IMR-90 (cell line): ENCODE measurements around the gene MTHFSD. TPM values are rescaled to one million over a fixed set of nuclear protein-coding genes. Genes with fewer than 3 reads are reported as not detected.

ENCODE experiments used
- ATAC-seq: fragments of 200-7000 bp; cut with Tn5 transposase; 2 replicates; pipeline ENCODE4 v1.9.1; 2020; ENCODE audit warnings: low read depth, mild to moderate bottlenecking, moderate library complexity
- BruUV-seq: library from RNA; stranded (reverse); fragments of 400-500 nt; replicated peaks from 2 replicates; lab custom pipeline; 2021; lab: Mats Ljungman, UMichigan
- CTCF ChIA-PET: fragments of 300-600 bp; formaldehyde crosslinking; extraction: SDS; loops from one replicate; lab custom pipeline; 2021; ENCODE audit warnings: antibody characterized with exemption; lab: Yijun Ruan, JAX
- POLR2A ChIA-PET: fragments of 300-600 bp; sonication (Branson Sonifier 250); formaldehyde crosslinking; loops from one replicate; lab custom pipeline; 2022; ENCODE audit warnings: antibody characterized with exemption; ENCODE audit not compliant: unreplicated experiment; lab: Charles Lee
- DNase-seq: peaks from one replicate; pipeline ENCODE4 v3.0.0; 2013
- H2AFZ ChIP-seq: replicated peaks from 2 replicates; pipeline ENCODE3; 2013; ENCODE audit warnings: low read length, mild to moderate bottlenecking; ENCODE audit not compliant: poor library complexity
- H2AK5ac ChIP-seq: 2 replicates; pipeline ENCODE4 v1.6.1; 2013; ENCODE audit warnings: low read depth, low read length, inconsistent platforms
- H2AK9ac ChIP-seq: replicated peaks from 2 replicates; pipeline ENCODE3; 2013; ENCODE audit warnings: mild to moderate bottlenecking, low read depth, low read length, moderate library complexity; ENCODE audit not compliant: poor library complexity
- H2BK120ac ChIP-seq: 2 replicates; pipeline ENCODE4 v1.6.1; 2013; ENCODE audit warnings: low read depth, low read length, inconsistent platforms
- H2BK15ac ChIP-seq: 3 replicates; pipeline ENCODE4 v1.6.1; 2013; ENCODE audit warnings: low read depth, low read length, inconsistent platforms
- H2BK20ac ChIP-seq: 2 replicates; pipeline ENCODE4 v1.6.1; 2013; ENCODE audit warnings: low read depth, mild to moderate bottlenecking, inconsistent platforms, low read length, moderate library complexity
- H2BK5ac ChIP-seq: 2 replicates; pipeline ENCODE4 v1.6.1; 2013; ENCODE audit warnings: mild to moderate bottlenecking, low read depth, low read length, inconsistent platforms; ENCODE audit not compliant: poor library complexity, severe bottlenecking
- H3K14ac ChIP-seq: replicated peaks from 2 replicates; pipeline ENCODE4 v1.6.1; 2013; ENCODE audit warnings: low read depth, low read length, inconsistent platforms
- H3K18ac ChIP-seq: 2 replicates; pipeline ENCODE4 v1.6.1; 2013; ENCODE audit warnings: low read depth, low read length, control low read depth
- H3K23ac ChIP-seq: 2 replicates; pipeline ENCODE4 v1.6.1; 2013; ENCODE audit warnings: low read depth, low read length, inconsistent platforms
- H3K27ac ChIP-seq: 2 replicates; pipeline ENCODE4 v1.5.1; 2013; ENCODE audit warnings: mild to moderate bottlenecking, control low read depth, low read length; ENCODE audit not compliant: insufficient read depth
- H3K27me3 ChIP-seq: 2 replicates; pipeline ENCODE4 v1.6.1; 2013; ENCODE audit warnings: low read length; ENCODE audit not compliant: control insufficient read depth, insufficient read depth
- H3K36me3 ChIP-seq: 2 replicates; pipeline ENCODE4 v1.6.1; 2013; ENCODE audit warnings: low read length, mixed read lengths; ENCODE audit not compliant: control insufficient read depth, insufficient read depth
- H3K4ac ChIP-seq: 2 replicates; pipeline ENCODE4 v1.6.1; 2013; ENCODE audit warnings: low read depth, low read length, inconsistent platforms
- H3K4me1 ChIP-seq: 2 replicates; pipeline ENCODE4 v1.6.1; 2013; ENCODE audit warnings: low read length, mixed read lengths; ENCODE audit not compliant: control insufficient read depth, insufficient read depth
- H3K4me2 ChIP-seq: 2 replicates; pipeline ENCODE4 v1.6.1; 2013; ENCODE audit warnings: low read depth, mild to moderate bottlenecking, control low read depth, low read length, moderate library complexity
- H3K4me3 ChIP-seq: 2 replicates; pipeline ENCODE4 v1.5.1; 2013; ENCODE audit warnings: low read depth, mild to moderate bottlenecking, control low read depth, low read length, moderate library complexity; ENCODE audit not compliant: insufficient read depth
- H3K56ac ChIP-seq: 2 replicates; pipeline ENCODE4 v1.6.1; 2013; ENCODE audit warnings: low read length, inconsistent platforms; ENCODE audit not compliant: insufficient read depth; ENCODE audit errors: extremely low read depth
- H3K79me1 ChIP-seq, 2 experiments: 2 replicates each; pipeline ENCODE4 v1.6.1; 2013; ENCODE audit warnings: low read length in 2 of 2, inconsistent platforms in 1 of 2, low read depth in 1 of 2
- H3K9ac ChIP-seq: 2 replicates; pipeline ENCODE4 v1.6.1; 2013; ENCODE audit warnings: low read depth, low read length, control low read depth
- H3K9me1 ChIP-seq: 2 replicates; pipeline ENCODE4 v1.6.1; 2013; ENCODE audit warnings: low read length, inconsistent platforms; ENCODE audit not compliant: insufficient read depth
- H3K9me3 ChIP-seq: 2 replicates; pipeline ENCODE4 v1.6.1; 2013; ENCODE audit warnings: low read length; ENCODE audit not compliant: control insufficient read depth, insufficient read depth
- H4K20me1 ChIP-seq: 2 replicates; pipeline ENCODE4 v1.6.1; 2013; ENCODE audit warnings: low read length, inconsistent platforms; ENCODE audit not compliant: insufficient read depth
- H4K5ac ChIP-seq: 2 replicates; pipeline ENCODE4 v1.6.1; 2013; ENCODE audit warnings: mild to moderate bottlenecking, low read depth, low read length, control low read depth
- H4K8ac ChIP-seq, 2 experiments: 2 replicates each; pipeline ENCODE4 v1.6.1; 2013; ENCODE audit warnings: low read depth in 2 of 2, low read length in 2 of 2, control low read depth in 1 of 2, inconsistent platforms in 1 of 2
- H4K91ac ChIP-seq: 2 replicates; pipeline ENCODE4 v1.6.1; 2013; ENCODE audit warnings: low read depth, low read length, inconsistent platforms; ENCODE audit not compliant: insufficient read depth
- CEBPB ChIP-seq: IDR thresholded peaks from 2 replicates; pipeline ENCODE4 v1.6.1; 2012; ENCODE audit warnings: low read depth, low read length, improper control_type of control experiment
- CHD1 ChIP-seq: IDR thresholded peaks from 2 replicates; pipeline ENCODE4 v1.6.1; 2012; ENCODE audit warnings: low read depth, low read length, improper control_type of control experiment
- CTCF ChIP-seq: conservative IDR thresholded peaks from 2 replicates; pipeline ENCODE4 v1.5.1; 2012; ENCODE audit warnings: mild to moderate bottlenecking, low read depth, low read length, improper control_type of control experiment
- ELK1 ChIP-seq: fragments of 150-350 bp; IDR thresholded peaks from 2 replicates; pipeline ENCODE4 v1.6.1; 2016; ENCODE audit warnings: low read depth, mild to moderate bottlenecking, low read length, moderate library complexity, borderline replicate concordance
- MAFK ChIP-seq: IDR thresholded peaks from 2 replicates; pipeline ENCODE4 v1.6.1; 2012; ENCODE audit warnings: low read depth, low read length, improper control_type of control experiment
- MXI1 ChIP-seq: IDR thresholded peaks from 2 replicates; pipeline ENCODE4 v1.6.1; 2012; ENCODE audit warnings: low read depth, mild to moderate bottlenecking, low read length, moderate library complexity, borderline replicate concordance
- RAD21 ChIP-seq: IDR thresholded peaks from 2 replicates; pipeline ENCODE4 v1.6.1; 2012; ENCODE audit warnings: low read length, improper control_type of control experiment
- RFX5 ChIP-seq: IDR thresholded peaks from 2 replicates; pipeline ENCODE4 v1.8.0; 2012; ENCODE audit warnings: low read depth, mild to moderate bottlenecking, low read length, moderate library complexity
- SMC3 ChIP-seq: fragments of 150-350 bp; IDR thresholded peaks from 2 replicates; pipeline ENCODE4 v1.6.1; 2016; ENCODE audit warnings: low read depth, mild to moderate bottlenecking, antibody characterized with exemption, low read length, moderate library complexity
- USF2 ChIP-seq: fragments of 150-350 bp; IDR thresholded peaks from 2 replicates; pipeline ENCODE4 v1.6.1; 2017; ENCODE audit warnings: mild to moderate bottlenecking, antibody characterized with exemption, low read length, low read depth
- WGBS, 2 experiments: methylation state at CpG; one replicate each; pipeline versions ENCODE4 v1.1.5 to v1.1.7; 2013; ENCODE audit warnings: missing lambda C conversion rate in 2 of 2; ENCODE audit not compliant: insufficient read length in 1 of 2; ENCODE audit errors: extremely low coverage in 2 of 2; 5-methylcytosine and 5-hydroxymethylcytosine counted together
- dilution Hi-C: fragments of 300-500 bp; cut with HindIII; formaldehyde crosslinking; loops from one replicate; pipeline ENCODE4 v1.14.3; 2018; ENCODE audit warnings: low sequenced_read_pairs; ENCODE audit not compliant: unreplicated experiment
- in situ Hi-C: fragments of 300-500 bp; cut with MboI; formaldehyde crosslinking; loops from 3 replicates; pipeline ENCODE4 v1.14.3; 2019; ENCODE audit warnings: low sequenced_read_pairs, inconsistent platforms, mixed read lengths
- intact Hi-C: fragments of 100-400 bp; cut with micrococcal nuclease; formaldehyde crosslinking; loops from 2 replicates; pipeline ENCODE4 v1.10.0; 2022
- polyA plus RNA-seq, 3 experiments: library from polyadenylated mRNA; depleted of rRNA; stranded (reverse); fragments of >200 nt; gene quantifications; 2 replicates each; pipeline ENCODE4 v1.2.3, GENCODE V29; 2012; ENCODE audit warnings: low replicate concordance in 1 of 3
- total RNA-seq: library from RNA; depleted of rRNA; stranded (reverse); fragments of >200 nt; gene quantifications from 2 replicates; pipeline ENCODE4 v1.2.3, GENCODE V29; 2012

Gene MTHFSD
- total and polyA plus RNA-seq, 2 of the 4 experiments (the other 2 are of a cell fraction), result 8.2 to 16.8 TPM

GRCh38 chr16:86527366-86527765, 27.7 kb downstream of the MTHFSD start:
- Histone ChIP-seq H4K91ac (no peak overlapping the region), H3K4me1 (no peaks in the 10 kb centered on the region), H4K8ac (no peak overlapping the region), H2AK5ac (no peak overlapping the region), H3K4me2 (no peak overlapping the region), H2BK5ac (no peak overlapping the region), H3K4ac (no peak overlapping the region), H3K79me1 (no peaks in the 10 kb centered on the region), H3K14ac (no peak overlapping the region), H3K18ac (no peak overlapping the region), H4K5ac (no peak overlapping the region), H3K36me3 (peaks cover 2% of the 10 kb centered on the region; the same call in 1 of the 2 replicates), H4K20me1 (no peaks in the 10 kb centered on the region), H3K23ac (no peak overlapping the region), H2BK120ac (no peak overlapping the region), H3K9me3 (no peaks in the 10 kb centered on the region), H2AK9ac (no peak overlapping the region), H2BK15ac (no peak overlapping the region), H3K56ac (no peak overlapping the region), H3K9me1 (no peaks in the 10 kb centered on the region), H3K9ac (no peak overlapping the region), H3K4me3 (no peak overlapping the region), H3K27me3 (no peaks in the 10 kb centered on the region), H3K27ac (no peak overlapping the region), H2AFZ (no peak overlapping the region), H2BK20ac (no peak overlapping the region)
- CTCF ChIA-PET, result interaction anchor here (0.7 kb wide), 1 partner anchor 221 kb away, joined by 3 read pairs; no protein-coding TSS in a partner anchor
- no peak for TF ChIP-seq SMC3
- no peak for TF ChIP-seq ELK1
- TF ChIP-seq CTCF, result no peak
- TF ChIP-seq RAD21, result no peak
- TF ChIP-seq MXI1, result no peak
- TF ChIP-seq MAFK, result no peak
- no peak for TF ChIP-seq CEBPB
- TF ChIP-seq CHD1, result no peak
- TF ChIP-seq USF2, result no peak
- TF ChIP-seq RFX5, result no peak
- DNase-seq, result no peak
- intact Hi-C loops, result no loop called here
- in situ Hi-C loops, result no loop called here
- 100% methylated on average over 4 of the region's 15 CpGs; no CpG with 5 or more reads in 1 of the 2 experiments for WGBS, 2 experiments
- BruUV-seq, result no TSS peak
- no peak for ATAC-seq
- dilution Hi-C loops, result no loop called here
- POLR2A ChIA-PET, result no interaction called here
